KMS-11 (cell line): ENCODE data around the gene MYL11.
"Not testable (repeated sequence)": the region's sequence is repeated elsewhere in the genome, so short reads cannot be mapped to it uniquely, and the experiment has no call there.

Experiments
- H2AFZ ChIP-seq: fragments of 200-600 bp; sonication (generic); 2 replicates; pipeline ENCODE4 v1.6.1; 2016; ENCODE audit warnings: antibody characterized with exemption, mixed run types, low read depth
- H3K27ac ChIP-seq: fragments of 200-600 bp; sonication (generic); 2 replicates; pipeline ENCODE4 v1.6.1; 2016; ENCODE audit warnings: mild to moderate bottlenecking, mixed run types
- H3K27me3 ChIP-seq: fragments of 200-600 bp; sonication (generic); 2 replicates; pipeline ENCODE4 v1.6.1; 2017; ENCODE audit warnings: mild to moderate bottlenecking, low read depth, mixed run types, moderate library complexity; ENCODE audit not compliant: insufficient read depth
- H3K36me3 ChIP-seq: fragments of 200-600 bp; sonication (generic); 2 replicates; pipeline ENCODE4 v1.6.1; 2017; ENCODE audit warnings: mild to moderate bottlenecking, mixed run types; ENCODE audit not compliant: insufficient read depth
- H3K4me1 ChIP-seq: fragments of 200-600 bp; sonication (generic); 2 replicates; pipeline ENCODE4 v1.6.1; 2016; ENCODE audit warnings: mild to moderate bottlenecking, low read depth, mixed run types; ENCODE audit not compliant: poor library complexity, severe bottlenecking
- H3K4me2 ChIP-seq: fragments of 200-600 bp; sonication (generic); 2 replicates; pipeline ENCODE4 v1.7.0; 2016; ENCODE audit warnings: mild to moderate bottlenecking, mixed run types
- H3K4me3 ChIP-seq: fragments of 200-600 bp; sonication (generic); IDR thresholded peaks from 2 replicates; pipeline ENCODE4 v1.6.1; 2017; ENCODE audit warnings: low read depth, low read length, mixed read lengths; ENCODE audit not compliant: insufficient read depth
- H3K79me2 ChIP-seq: fragments of 200-600 bp; sonication (generic); 2 replicates; pipeline ENCODE4 v1.6.1; 2016; ENCODE audit warnings: low read depth, mixed run types; ENCODE audit not compliant: insufficient read depth
- H3K9ac ChIP-seq: fragments of 200-600 bp; sonication (generic); 2 replicates; pipeline ENCODE4 v1.6.1; 2016; ENCODE audit warnings: mild to moderate bottlenecking, mixed run types
- H4K20me1 ChIP-seq: fragments of 200-600 bp; sonication (generic); 2 replicates; pipeline ENCODE4 v1.6.1; 2016; ENCODE audit warnings: mild to moderate bottlenecking, mixed run types; ENCODE audit not compliant: insufficient read depth
- CTCF ChIP-seq: fragments of 200-600 bp; sonication (generic); conservative IDR thresholded peaks from 2 replicates; pipeline ENCODE4 v1.6.1; 2017; ENCODE audit warnings: low read depth, mild to moderate bottlenecking, antibody characterized with exemption, low read length, moderate library complexity, mixed read lengths

Gene MYL11

GRCh38 chr16:30340621-30341020 lies 34.0 kb upstream of the MYL11 start:
- Histone ChIP-seq H3K27me3 (no peaks in the 10 kb centered on the region), H3K27ac (no peak overlapping the region), H2AFZ (no peak overlapping the region), H3K9ac (no peak overlapping the region), H4K20me1 (no peaks in the 10 kb centered on the region), H3K36me3 (no peaks in the 10 kb centered on the region), H3K4me3 (no peak overlapping the region), H3K4me2 (no peak overlapping the region), H3K4me1 (peaks cover 45% of the 10 kb centered on the region), H3K79me2 (no peaks in the 10 kb centered on the region)
- no peak for TF ChIP-seq CTCF

- H2AFZ ChIP-seq, H3K79me2 ChIP-seq, H3K36me3 ChIP-seq, H4K20me1 ChIP-seq, H3K4me3 ChIP-seq, H3K27ac ChIP-seq, H3K9ac ChIP-seq, H3K27me3 ChIP-seq: not testable (repeated sequence)
- H3K4me2 ChIP-seq, result peak overlapping the region; percentile 92; the same call in 1 of the 2 replicates
- peaks cover 34% of the 10 kb centered on the region for H3K4me1 ChIP-seq
Observed at GRCh38 chr16:30341971-30342370, 32.6 kb upstream of the MYL11 start.

GRCh38 chr16:30342751-30343490 lies 31.7 kb upstream of the MYL11 start:
- Histone ChIP-seq H3K4me2 (peak overlapping the region; percentile 92), H3K4me3 (no peak overlapping the region), H3K9ac (peak overlapping the region; percentile 35; the same call in 1 of the 2 replicates), H3K27me3 (no peaks in the 10 kb centered on the region), H2AFZ (peak overlapping the region; percentile 56; the same call in 1 of the 2 replicates), H3K4me1 (peaks cover 34% of the 10 kb centered on the region), H3K79me2 (no peaks in the 10 kb centered on the region), H3K27ac (peak overlapping the region; percentile 77), H3K36me3 (no peaks in the 10 kb centered on the region), H4K20me1 (no peaks in the 10 kb centered on the region)
- TF ChIP-seq CTCF, result no peak

- H3K36me3 ChIP-seq, H4K20me1 ChIP-seq, H3K79me2 ChIP-seq, H3K4me3 ChIP-seq, H3K27me3 ChIP-seq: not testable (repeated sequence)
- Histone ChIP-seq H2AFZ (peak overlapping the region; percentile 56), H3K4me2 (peak overlapping the region; percentile 92), H3K9ac (peak overlapping the region; percentile 35; the same call in 1 of the 2 replicates), H3K27ac (peak overlapping the region; percentile 77), H3K4me1 (peaks cover 34% of the 10 kb centered on the region)
Observed at GRCh38 chr16:30343491-30343820, 31.1 kb upstream of the MYL11 start.

GRCh38 chr16:30346286-30346685 lies 28.3 kb upstream of the MYL11 start:
- Histone ChIP-seq H3K4me1 (peaks cover 61% of the 10 kb centered on the region), H4K20me1 (no peaks in the 10 kb centered on the region), H3K36me3 (no peaks in the 10 kb centered on the region), H3K4me3 (no peak overlapping the region), H3K27me3 (no peaks in the 10 kb centered on the region), H2AFZ (no peak overlapping the region), H3K79me2 (no peaks in the 10 kb centered on the region), H3K27ac (no peak overlapping the region), H3K9ac (no peak overlapping the region), H3K4me2 (no peak overlapping the region)
- no peak for TF ChIP-seq CTCF
